Erythroblast (primary cell): ENCODE measurements around the gene LNPEP.

Source experiments
- GATA1 ChIP-seq: IDR thresholded peaks from 2 replicates; pipeline ENCODE4 v1.6.1; 2011; ENCODE audit warnings: low read depth, mild to moderate bottlenecking, control low read depth, low read length, moderate library complexity
- POLR2A ChIP-seq: IDR thresholded peaks from 2 replicates; pipeline ENCODE4 v1.6.1; 2011; ENCODE audit warnings: mild to moderate bottlenecking, low read length

DNA sequence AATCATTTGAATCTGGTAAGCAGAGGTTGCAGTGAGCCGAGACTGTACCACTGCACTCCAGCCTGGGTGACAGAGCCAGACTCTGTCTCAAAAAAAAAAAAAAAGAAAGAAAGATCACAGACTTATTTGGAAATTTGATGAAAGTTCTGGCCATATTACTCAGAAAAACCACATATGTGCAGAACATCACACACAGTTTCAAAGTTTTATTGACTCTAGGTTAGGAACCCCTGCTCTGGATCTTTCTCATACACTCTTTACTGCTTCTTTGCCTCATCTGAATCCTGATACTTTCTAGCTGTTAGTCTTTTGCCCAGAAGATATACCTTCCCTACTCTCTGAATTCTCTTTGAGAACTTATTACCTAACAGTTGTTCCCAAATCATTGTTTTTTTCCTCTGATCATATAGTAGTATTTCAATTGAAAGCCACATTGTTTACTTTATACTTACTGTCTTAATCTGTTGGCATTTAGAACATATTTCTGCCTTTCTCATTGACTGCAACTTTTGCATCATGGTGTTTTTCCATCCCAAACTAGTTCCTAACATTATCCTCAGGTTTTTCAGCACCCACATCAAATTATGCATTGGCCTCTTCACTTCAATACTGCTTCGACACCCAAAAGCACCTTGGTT, 68.7 kb downstream of the LNPEP start:
- TF ChIP-seq POLR2A (no peak), GATA1 (no peak)
